Measurements from ENCODE around the gene DNLZ. TPM values are rescaled to one million over a fixed set of nuclear protein-coding genes. Genes with fewer than 3 reads are reported as not detected.

DNLZ gene
- total and polyA plus RNA-seq, 2 donors (not counting 1 experiment from before 2014, with no cell fraction given): 23.0 to 42.0 TPM

- H3K27ac Mint-ChIP-seq: no peak overlapping the region
These were observed 2.3 kb downstream of the DNLZ start for GRCh38 chr9:136361047-136361753.

More at GRCh38 chr9:136361047-136361753, 2.3 kb downstream of the DNLZ start:
- no peak overlapping the region for H3K27ac ChIP-seq (ENCODE audit: low read length in 2 of 2)
- TF ChIP-seq, protein P1, sequence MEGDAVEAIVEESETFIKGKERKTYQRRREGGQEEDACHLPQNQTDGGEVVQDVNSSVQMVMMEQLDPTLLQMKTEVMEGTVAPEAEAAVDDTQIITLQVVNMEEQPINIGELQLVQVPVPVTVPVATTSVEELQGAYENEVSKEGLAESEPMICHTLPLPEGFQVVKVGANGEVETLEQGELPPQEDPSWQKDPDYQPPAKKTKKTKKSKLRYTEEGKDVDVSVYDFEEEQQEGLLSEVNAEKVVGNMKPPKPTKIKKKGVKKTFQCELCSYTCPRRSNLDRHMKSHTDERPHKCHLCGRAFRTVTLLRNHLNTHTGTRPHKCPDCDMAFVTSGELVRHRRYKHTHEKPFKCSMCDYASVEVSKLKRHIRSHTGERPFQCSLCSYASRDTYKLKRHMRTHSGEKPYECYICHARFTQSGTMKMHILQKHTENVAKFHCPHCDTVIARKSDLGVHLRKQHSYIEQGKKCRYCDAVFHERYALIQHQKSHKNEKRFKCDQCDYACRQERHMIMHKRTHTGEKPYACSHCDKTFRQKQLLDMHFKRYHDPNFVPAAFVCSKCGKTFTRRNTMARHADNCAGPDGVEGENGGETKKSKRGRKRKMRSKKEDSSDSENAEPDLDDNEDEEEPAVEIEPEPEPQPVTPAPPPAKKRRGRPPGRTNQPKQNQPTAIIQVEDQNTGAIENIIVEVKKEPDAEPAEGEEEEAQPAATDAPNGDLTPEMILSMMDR (IDR thresholded peaks at IDR 0.05): no peak
- no peak for TF ChIP-seq EZH2 (IDR thresholded peaks at IDR 0.05; ENCODE audit: borderline replicate concordance, insufficient read depth, low read depth, low read length, poor library complexity, severe bottlenecking)
- no peaks in the 10 kb centered on the region for H3K79me2 ChIP-seq (ENCODE audit: control insufficient read depth, insufficient read depth, low read length)
- H3K4me3 ChIP-seq (ENCODE audit: control extremely low read depth in 1 of 5, extremely low read depth in 1 of 5, insufficient read depth in 1 of 5, low read depth in 2 of 5, low read length in 4 of 5): no peak overlapping the region
- H3K27me3 Mint-ChIP-seq: no peaks in the 10 kb centered on the region
- no peak overlapping the region for H3K4me3 Mint-ChIP-seq
- no peaks in the 10 kb centered on the region for H3K9me3 Mint-ChIP-seq (ENCODE audit: insufficient read depth)
- POLR2A ChIA-PET: no interaction called here
- no peaks in the 10 kb centered on the region for H3K27me3 ChIP-seq (replicated peaks in 1 of 4; ENCODE audit: control extremely low read depth in 1 of 4, control insufficient read depth in 3 of 4, insufficient read depth in 4 of 4, low read length in 3 of 4)
- H3K4me1 Mint-ChIP-seq: peaks cover 10% of the 10 kb centered on the region
- peaks cover 0 to 10% (median 0%) of the 10 kb centered on the region in 3 donors for H3K9me3 ChIP-seq (ENCODE audit: control extremely low read depth in 1 of 3, control insufficient read depth in 2 of 3, insufficient read depth in 1 of 3, low read length in 2 of 3)
- no peak overlapping the region for H3K9ac ChIP-seq (ENCODE audit: low read length)
- DNase-seq (no peak), ATAC-seq (ENCODE audit: low read depth) (no peak)
- peaks cover 5 to 10% of the 10 kb centered on the region in 2 donors for H3K4me1 ChIP-seq (ENCODE audit: control insufficient read depth in 2 of 2, insufficient read depth in 2 of 2, low read length in 2 of 2)
- H3K4me2 ChIP-seq (replicated peaks; ENCODE audit: low read depth, low read length, poor library complexity, severe bottlenecking): no peak overlapping the region
- CTCF ChIA-PET: no interaction called here
- intact Hi-C loops (cut with micrococcal nuclease): loop anchor here (5.0 kb wide), 1 partner anchor 454 kb away; the partner anchor contains the start of gene CAMSAP1
- H2AFZ ChIP-seq (ENCODE audit: insufficient read depth, low read depth, low read length, poor library complexity, severe bottlenecking): no peak overlapping the region
- H3K36me3 ChIP-seq (replicated peaks in 1 of 2; ENCODE audit: control extremely low read depth in 1 of 2, control insufficient read depth in 1 of 2, extremely low read depth in 1 of 2, insufficient read depth in 2 of 2, low read length in 1 of 2): peaks cover 0 to 13% of the 10 kb centered on the region in 2 experiments
- H4K20me1 ChIP-seq (ENCODE audit: control insufficient read depth, insufficient read depth, low read length, poor library complexity, severe bottlenecking): peaks cover 19% of the 10 kb centered on the region
- 96% methylated on average over 40 of the region's 43 CpGs for WGBS (ENCODE audit: insufficient coverage)
